Endothelial cell of umbilical vein (primary cell): ENCODE measurements around the gene CCSER1. TPM values are rescaled to one million over a fixed set of nuclear protein-coding genes. Genes with fewer than 3 reads are reported as not detected.

Source experiments
- BruUV-seq: library from RNA; stranded (reverse); fragments of 400-500 nt; replicated peaks from 2 replicates; lab custom pipeline; 2021; lab: Mats Ljungman, UMichigan
- CTCF ChIA-PET: fragments of 300-600, 350-600 bp; sonication (Branson Sonifier 250); formaldehyde crosslinking; loops from one replicate; lab custom pipeline; 2021; ENCODE audit warnings: antibody characterized with exemption, inconsistent platforms; lab: Charles Lee
- POLR2A ChIA-PET: fragments of 300-600, 350-600 bp; sonication (Branson Sonifier 250); formaldehyde crosslinking; loops from one replicate; lab custom pipeline; 2021; ENCODE audit warnings: antibody characterized with exemption, inconsistent platforms; lab: Charles Lee
- DNase-seq: peaks from one replicate; pipeline ENCODE4 v3.0.0-alpha.2; 2011; ENCODE audit warnings: low read depth, low spot score
- FAIRE-seq: peaks from 2 replicates; lab custom pipeline; 2011; peaks lifted over from hg19 to GRCh38; lab: Jason Lieb, UNC
- H2AFZ ChIP-seq: 2 replicates; pipeline ENCODE4 v1.6.0; 2012; ENCODE audit warnings: low read depth, low read length, control low read depth, inconsistent platforms
- H3K27ac ChIP-seq: 2 replicates; pipeline ENCODE4 v1.5.1; 2011; ENCODE audit warnings: low read depth, mild to moderate bottlenecking, control low read depth, low read length, moderate library complexity; ENCODE audit not compliant: insufficient read depth
- H3K27me3 ChIP-seq, 2 experiments: 2 replicates each; pipeline versions ENCODE4 v1.6.0 to v1.6.1; 2011; ENCODE audit warnings: low read length in 2 of 2, mixed read lengths in 1 of 2; ENCODE audit not compliant: control insufficient read depth in 2 of 2, insufficient read depth in 2 of 2
- H3K36me3 ChIP-seq, 2 experiments: 2 replicates in 1 of 2; 3 replicates in 1 of 2; pipeline ENCODE4 v1.5.1; 2011; ENCODE audit warnings: low read length in 2 of 2, mild to moderate bottlenecking in 1 of 2, moderate library complexity in 1 of 2; ENCODE audit not compliant: control insufficient read depth in 2 of 2, insufficient read depth in 2 of 2; ENCODE audit errors: extremely low read depth in 1 of 2
- H3K4me1 ChIP-seq: 3 replicates; pipeline ENCODE4 v1.5.1; 2011; ENCODE audit warnings: mild to moderate bottlenecking, low read length; ENCODE audit not compliant: control insufficient read depth, insufficient read depth; ENCODE audit errors: extremely low read depth
- H3K4me2 ChIP-seq: 2 replicates; pipeline ENCODE4 v1.6.1; 2011; ENCODE audit warnings: low read length, control low read depth, mixed read lengths; ENCODE audit not compliant: insufficient read depth
- H3K4me3 ChIP-seq, 3 experiments: fragments of 200-600 bp in 1 of 3; sonication (generic), shearing (Covaris generic) in 1 of 3; replicated peaks in 1 of 3; 2 replicates each; pipeline ENCODE4 v1.5.1; 2011 to 2016; ENCODE audit warnings: control low read depth in 3 of 3, low read length in 3 of 3, mild to moderate bottlenecking in 2 of 3, inconsistent platforms in 1 of 3, low read depth in 1 of 3, moderate library complexity in 1 of 3; ENCODE audit not compliant: insufficient read depth in 1 of 3
- H3K79me2 ChIP-seq: 2 replicates; pipeline ENCODE4 v1.6.0; 2012; ENCODE audit warnings: low read length, inconsistent platforms; ENCODE audit not compliant: control insufficient read depth, insufficient read depth
- H3K9ac ChIP-seq: replicated peaks from 2 replicates; pipeline ENCODE3; 2011; ENCODE audit warnings: low read length, control low read depth; ENCODE audit not compliant: insufficient read depth; ENCODE audit errors: extremely low read depth
- H3K9me1 ChIP-seq: replicated peaks from 3 replicates; pipeline ENCODE4 v1.6.0; 2011; ENCODE audit warnings: mild to moderate bottlenecking, low read length; ENCODE audit not compliant: control insufficient read depth, insufficient read depth; ENCODE audit errors: extremely low read depth
- H3K9me3 ChIP-seq: replicated peaks from 2 replicates; pipeline ENCODE4 v1.5.1; 2012; ENCODE audit warnings: low read length, inconsistent platforms; ENCODE audit not compliant: control insufficient read depth, insufficient read depth
- H4K20me1 ChIP-seq: replicated peaks from 2 replicates; pipeline ENCODE3; 2011; ENCODE audit warnings: mild to moderate bottlenecking, low read length; ENCODE audit not compliant: control insufficient read depth, insufficient read depth; ENCODE audit errors: extremely low read depth
- CTCF ChIP-seq, 2 donors: IDR thresholded peaks; 1 replicate in 1 of 2; 2 replicates in 1 of 2; pipeline ENCODE4 v1.5.1; 2011; ENCODE audit warnings: low read length in 2 of 2, mild to moderate bottlenecking in 2 of 2, moderate library complexity in 2 of 2, control low read depth in 1 of 2, inconsistent platforms in 1 of 2, low read depth in 1 of 2; ENCODE audit not compliant: insufficient read depth in 1 of 2; ENCODE audit errors: extremely low read depth in 1 of 2
- EZH2 ChIP-seq: IDR thresholded peaks from 2 replicates; pipeline ENCODE4 v1.6.1; 2012; ENCODE audit warnings: borderline replicate concordance, low read depth, mild to moderate bottlenecking, moderate library complexity, low read length, inconsistent platforms; ENCODE audit not compliant: severe bottlenecking
- FOS ChIP-seq: IDR thresholded peaks from 2 replicates; pipeline ENCODE4 v1.6.1; 2011; ENCODE audit warnings: mild to moderate bottlenecking, low read length, moderate library complexity, borderline replicate concordance; ENCODE audit not compliant: insufficient read depth
- GATA2 ChIP-seq: IDR thresholded peaks from 2 replicates; pipeline ENCODE4 v1.7.0; 2011; ENCODE audit warnings: low read depth, mild to moderate bottlenecking, moderate library complexity, mixed read lengths, low read length; ENCODE audit not compliant: insufficient read length, insufficient read depth
- JUN ChIP-seq: IDR thresholded peaks from 2 replicates; pipeline ENCODE4 v1.6.1; 2011; ENCODE audit warnings: borderline replicate concordance, low read depth; ENCODE audit not compliant: insufficient read length, insufficient read depth
- MAX ChIP-seq: IDR thresholded peaks from 2 replicates; pipeline ENCODE4 v1.6.1; 2011; ENCODE audit not compliant: insufficient read depth, insufficient read length
- MYC ChIP-seq: IDR thresholded peaks from one replicate; pipeline ENCODE4 v1.6.1; 2011; ENCODE audit warnings: mild to moderate bottlenecking, low read depth, low read length
- POLR2A ChIP-seq: IDR thresholded peaks from 2 replicates; pipeline ENCODE4 v1.6.1; 2012; ENCODE audit warnings: low read depth, mild to moderate bottlenecking, control low read depth, low read length
- POLR2AphosphoS5 ChIP-seq: IDR thresholded peaks from 2 replicates; pipeline ENCODE4 v1.6.1; 2012; ENCODE audit warnings: low read depth, mild to moderate bottlenecking, control low read depth, low read length, moderate library complexity; ENCODE audit not compliant: insufficient read depth
- dilution Hi-C: fragments of 300-500 bp; cut with MboI; formaldehyde crosslinking; loops from one replicate; pipeline ENCODE4 v1.15.0; 2019; ENCODE audit warnings: low sequenced_read_pairs; ENCODE audit not compliant: extremely low pct_ligation_motif_present
- intact Hi-C: fragments of 100-400 bp; cut with micrococcal nuclease; formaldehyde crosslinking; loops from one replicate; pipeline ENCODE4 v1.10.0; 2022
- polyA plus RNA-seq, 4 experiments: library from polyadenylated mRNA; depleted of rRNA in 3 of 4; stranded (reverse) in 3 of 4; unstranded in 1 of 4; fragments of >200 nt; gene quantifications; 2 replicates each; pipeline versions ENCODE4 v1.2.1 to v1.2.3, GENCODE V29; 2011 to 2012; ENCODE audit warnings: missing spikeins in 1 of 4
- total RNA-seq: library from RNA; stranded (reverse); gene quantifications from 2 replicates; pipeline ENCODE4 v1.2.3, GENCODE V29; 2021

Gene CCSER1
- total and polyA plus RNA-seq, 2 donors (not counting 3 experiments of a cell fraction or from before 2014, with no cell fraction given), result 0.11 to 1.8 TPM

GRCh38 chr4:90142081-90142480, 14.9 kb downstream of the CCSER1 start:
- H3K4me1 ChIP-seq, result no peaks in the 10 kb centered on the region
- intact Hi-C loops (no loop called here), dilution Hi-C loops (no loop called here)
- no peak overlapping the region for H3K27ac ChIP-seq
- H3K9me3 ChIP-seq, result no peaks in the 10 kb centered on the region
- CTCF ChIA-PET, result interaction anchor here (1.5 kb wide), 1 partner anchor 111 kb away, joined by 3 read pairs; no protein-coding TSS in a partner anchor
- peaks cover 2% of the 10 kb centered on the region for H3K9me1 ChIP-seq
- BruUV-seq, result no TSS peak
- DNase-seq, result no peak
- H3K79me2 ChIP-seq, result no peaks in the 10 kb centered on the region
- TF ChIP-seq JUN (no peak), POLR2A (no peak), FOS (no peak), MAX (no peak), EZH2 (no peak), POLR2AphosphoS5 (no peak), MYC (no peak), CTCF (IDR thresholded peaks at IDR 0.05; ENCODE audit: extremely low read depth in 1 of 2, insufficient read depth in 1 of 2, low read depth in 1 of 2, low read length in 2 of 2) (no peak), GATA2 (no peak)
- H3K4me3 ChIP-seq, result no peak overlapping the region
- H3K4me2 ChIP-seq, result no peak overlapping the region
- H3K27me3 ChIP-seq, result no peaks in the 10 kb centered on the region
- no peaks in the 10 kb centered on the region for H3K36me3 ChIP-seq
- no peaks in the 10 kb centered on the region for H4K20me1 ChIP-seq
- FAIRE-seq, result no peak
- no peak overlapping the region for H2AFZ ChIP-seq
- H3K9ac ChIP-seq, result no peak overlapping the region
- POLR2A ChIA-PET, result no interaction called here
